Measurements from ENCODE around the gene RSPH6A.

RSPH6A gene

GRCh38 chr19:45780146-45780447 is 35.0 kb downstream of the RSPH6A start:
- no peak for DNase-seq (ENCODE audit: low spot score)

GRCh38 chr19:45779231-45780145 is 35.6 kb downstream of the RSPH6A start:
- DNase-seq (ENCODE audit: low spot score), result peak; percentile 86

GRCh38 chr19:45778010-45778661 is 37.0 kb downstream of the RSPH6A start:
- no peak for DNase-seq (ENCODE audit: low spot score)

GRCh38 chr19:45777395-45777961 is 37.6 kb downstream of the RSPH6A start:
- DNase-seq (ENCODE audit: low spot score), result no peak

- no peak for DNase-seq (ENCODE audit: low spot score)
Observed at GRCh38 chr19:45774765-45775164, 40.3 kb downstream of the RSPH6A start.

- no peak for DNase-seq (ENCODE audit: low spot score)
Observed at GRCh38 chr19:45773384-45773783, 41.7 kb downstream of the RSPH6A start.

GRCh38 chr19:45772912-45773311 is 42.2 kb downstream of the RSPH6A start:
- DNase-seq (ENCODE audit: low spot score), result no peak

GRCh38 chr19:45772130-45772840 is 42.8 kb downstream of the RSPH6A start:
- DNase-seq (ENCODE audit: low spot score), result no peak

- DNase-seq (ENCODE audit: low spot score), result no peak
Observed at GRCh38 chr19:45771311-45771933, 43.7 kb downstream of the RSPH6A start.

GRCh38 chr19:45770192-45771101 is 44.7 kb downstream of the RSPH6A start:
- peak; percentile 99 for DNase-seq (ENCODE audit: low spot score)

GRCh38 chr19:45769821-45770191 is 45.3 kb downstream of the RSPH6A start:
- no peak for DNase-seq (ENCODE audit: low spot score)

GRCh38 chr19:45768984-45769782 is 45.9 kb downstream of the RSPH6A start, which contains the start of gene SIX5:
SIX5 (minus strand) TSS chr19:45769252; CDS start chr19:45768844, 408 bp downstream.
- DNase-seq (ENCODE audit: low spot score), result peak; percentile 98

GRCh38 chr19:45768655-45768983 is 46.5 kb downstream of the RSPH6A start:
- DNase-seq (ENCODE audit: low spot score), result no peak

GRCh38 chr19:45767881-45768654 is 47.0 kb downstream of the RSPH6A start:
- peak; percentile 72 for DNase-seq (ENCODE audit: low spot score)

- DNase-seq (ENCODE audit: low spot score), result peak; percentile 87
Observed at GRCh38 chr19:45767410-45767880, 47.7 kb downstream of the RSPH6A start.

- no peak for DNase-seq (ENCODE audit: low spot score)
Observed at GRCh38 chr19:45766869-45767346, 48.2 kb downstream of the RSPH6A start.

- DNase-seq (ENCODE audit: low spot score), result no peak
Observed at GRCh38 chr19:45766296-45766868, 48.7 kb downstream of the RSPH6A start.

- DNase-seq (ENCODE audit: low spot score), result no peak
Observed at GRCh38 chr19:45765702-45766295, 49.3 kb downstream of the RSPH6A start.
